K562 (cell line): Measurements from ENCODE around the gene DPH1. TPM values are rescaled to one million over a fixed set of nuclear protein-coding genes. Genes with fewer than 3 reads are reported as not detected.

Experiments
- ATAC-seq: fragments of 200-7000 bp; cut with Tn5 transposase; 3 replicates; pipeline ENCODE4 v1.9.1; 2020; ENCODE audit warnings: moderate library complexity
- BruUV-seq: library from RNA; stranded (reverse); fragments of 400-500 nt; replicated peaks from 2 replicates; lab custom pipeline; 2021; lab: Mats Ljungman, UMichigan
- CTCF ChIA-PET: fragments of 300-600 bp; formaldehyde crosslinking; extraction: SDS; loops from one replicate; lab custom pipeline; 2021; ENCODE audit warnings: low intra/inter-chr PET ratio; lab: Yijun Ruan, JAX
- POLR2A ChIA-PET: fragments of 300-600, 350-650 bp; sonication (Branson Sonifier 250); formaldehyde crosslinking; extraction: SDS; loops from one replicate; lab custom pipeline; 2021; ENCODE audit warnings: antibody characterized with exemption, inconsistent platforms; lab: Yijun Ruan, JAX
- DNase-seq, 4 experiments: peaks; one replicate each; pipeline versions ENCODE4 v3.0.0 to v3.0.0-alpha.2; 2011 to 2018; ENCODE audit warnings: low spot score in 3 of 4, mixed read lengths in 3 of 4; ENCODE audit errors: extremely low read depth in 1 of 4
- FAIRE-seq: peaks from 2 replicates; lab custom pipeline; 2011; peaks lifted over from hg19 to GRCh38; lab: Jason Lieb, UNC
- H2AFZ ChIP-seq: 2 replicates; pipeline ENCODE4 v1.6.0; 2011; ENCODE audit warnings: low read depth, low read length, control low read depth, inconsistent platforms
- H3K27ac ChIP-seq: fragments of 200-600 bp; 3 replicates; pipeline ENCODE4 v1.8.0; 2011; ENCODE audit warnings: low read depth, mild to moderate bottlenecking, control low read depth, inconsistent platforms, low read length, moderate library complexity, mixed read lengths; ENCODE audit errors: extremely low read depth
- H3K27me3 ChIP-seq, 2 experiments: fragments of 300-600 bp in 1 of 2; 2 replicates in 1 of 2; 3 replicates in 1 of 2; pipeline versions ENCODE4 v1.6.0 to v1.8.0; 2011; ENCODE audit warnings: inconsistent platforms in 2 of 2, low read length in 2 of 2, mild to moderate bottlenecking in 1 of 2, mixed read lengths in 1 of 2, moderate library complexity in 1 of 2; ENCODE audit not compliant: control insufficient read depth in 2 of 2, insufficient read depth in 2 of 2
- H3K36me3 ChIP-seq: fragments of 300-600 bp; 3 replicates; pipeline ENCODE4 v1.8.0; 2011; ENCODE audit warnings: mild to moderate bottlenecking, low read length, inconsistent platforms; ENCODE audit not compliant: control insufficient read depth, insufficient read depth
- H3K4me1 ChIP-seq, 2 experiments: fragments of 200-600 bp in 1 of 2; replicated peaks in 1 of 2; 2 replicates in 1 of 2; 3 replicates in 1 of 2; pipeline versions ENCODE4 v1.5.1 to v1.8.0; 2011; ENCODE audit warnings: inconsistent platforms in 2 of 2, low read length in 2 of 2, mild to moderate bottlenecking in 1 of 2, mixed read lengths in 1 of 2, moderate library complexity in 1 of 2; ENCODE audit not compliant: control insufficient read depth in 2 of 2, insufficient read depth in 2 of 2
- H3K4me2 ChIP-seq: 2 replicates; pipeline ENCODE4 v1.6.1; 2011; ENCODE audit warnings: low read length, control low read depth, inconsistent platforms, mixed read lengths; ENCODE audit not compliant: insufficient read depth
- H3K4me3 ChIP-seq: fragments of 200-600 bp; sonication (generic), shearing (Covaris generic); 2 replicates; pipeline ENCODE4 v1.5.1; 2016; ENCODE audit warnings: control low read depth, inconsistent platforms
- H3K79me2 ChIP-seq: fragments of 200-600 bp; 3 replicates; pipeline ENCODE4 v1.8.0; 2011; ENCODE audit warnings: low read length, inconsistent platforms; ENCODE audit not compliant: control insufficient read depth, insufficient read depth
- H3K9ac ChIP-seq, 2 experiments: 2 replicates each; pipeline versions ENCODE4 v1.6.0 to v1.6.1; 2011; ENCODE audit warnings: low read depth in 2 of 2, low read length in 2 of 2, control low read depth in 1 of 2, inconsistent platforms in 1 of 2, mild to moderate bottlenecking in 1 of 2, mixed read lengths in 1 of 2; ENCODE audit not compliant: insufficient read depth in 1 of 2
- H3K9me1 ChIP-seq: one replicate; pipeline ENCODE4 v1.6.0; 2011; ENCODE audit warnings: inconsistent platforms, mild to moderate bottlenecking, low read length, moderate library complexity; ENCODE audit not compliant: control insufficient read depth, insufficient read depth
- H3K9me3 ChIP-seq: replicated peaks from 2 replicates; pipeline ENCODE4 v1.5.1; 2011; ENCODE audit warnings: low read depth, low read length, inconsistent platforms; ENCODE audit not compliant: control insufficient read depth, insufficient read depth
- H4K20me1 ChIP-seq: replicated peaks from 2 replicates; pipeline ENCODE4 v1.6.1; 2011; ENCODE audit warnings: low read length, inconsistent platforms, mixed read lengths; ENCODE audit not compliant: control insufficient read depth, insufficient read depth
- ATF3 ChIP-seq, 2 experiments: fragments of 450-650 bp in 1 of 2; sonication (generic) in 1 of 2; formaldehyde crosslinking in 1 of 2; IDR thresholded peaks in 1 of 2; conservative IDR thresholded peaks in 1 of 2; 2 replicates each; pipeline versions ENCODE4 v1.6.1 to v1.8.1; 2016 to 2023; ENCODE audit warnings: mild to moderate bottlenecking in 2 of 2, moderate library complexity in 2 of 2, inconsistent platforms in 1 of 2, missing genetic modification reagents in 1 of 2
- E2F1 ChIP-seq: sonication (generic); formaldehyde crosslinking; IDR thresholded peaks from 2 replicates; pipeline ENCODE4 v1.8.1; 2023; ENCODE audit warnings: mild to moderate bottlenecking, missing genetic modification reagents, moderate library complexity
- HBP1 ChIP-seq: fragments of 450-650 bp; formaldehyde crosslinking; IDR thresholded peaks from 2 replicates; pipeline ENCODE4 v1.4.0; 2022; ENCODE audit warnings: missing genetic modification characterization
- NEUROD1 ChIP-seq: fragments of 150-350 bp; IDR thresholded peaks from 2 replicates; pipeline ENCODE4 v1.6.1; 2014; ENCODE audit warnings: borderline replicate concordance, low read length, low read depth; ENCODE audit not compliant: partially characterized antibody
- NFXL1 ChIP-seq: fragments of 450-650 bp; formaldehyde crosslinking; IDR thresholded peaks from 2 replicates; pipeline ENCODE4 v1.4.0; 2021; ENCODE audit warnings: mild to moderate bottlenecking
- RBFOX2 ChIP-seq: fragments of 200-400 bp; formaldehyde crosslinking; IDR thresholded peaks from 2 replicates; pipeline ENCODE4 v1.6.1; 2017; ENCODE audit warnings: low read depth, mild to moderate bottlenecking, low read length, moderate library complexity
- SMARCB1 ChIP-seq: IDR thresholded peaks from 2 replicates; pipeline ENCODE4 v1.6.1; 2011; ENCODE audit warnings: improper control_type of control experiment, low read depth; ENCODE audit not compliant: insufficient read length
- SNIP1 ChIP-seq: fragments of 450-650 bp; IDR thresholded peaks from 2 replicates; pipeline ENCODE4 v1.7.1; 2017; ENCODE audit warnings: low read depth, mild to moderate bottlenecking
- TAF7 ChIP-seq: fragments of 450-650 bp; IDR thresholded peaks from 2 replicates; pipeline ENCODE4 v1.6.1; 2016; ENCODE audit warnings: missing genetic modification characterization, missing compliant biosample characterization
- ZNF449 ChIP-seq: fragments of 250-450 bp; sonication (Bioruptor Pico); IDR thresholded peaks from 2 replicates; pipeline ENCODE4 v1.8.0; 2022; ENCODE audit warnings: moderate library complexity, mild to moderate bottlenecking, inconsistent platforms
- WGBS: fragments of 100-300 bp; shearing (Covaris generic); methylation state at CpG from one replicate; pipeline ENCODE4 v1.1.6; 2016; ENCODE audit warnings: low coverage, mixed read lengths; ENCODE audit not compliant: insufficient coverage; ENCODE audit errors: missing lambda C conversion rate; 5-methylcytosine and 5-hydroxymethylcytosine counted together
- in situ Hi-C: fragments of 300-500 bp; cut with MboI; formaldehyde crosslinking; loops from 4 replicates; pipeline ENCODE4 v1.15.0; 2018; ENCODE audit warnings: inconsistent platforms, mixed read lengths
- intact Hi-C: fragments of 100-400 bp; cut with micrococcal nuclease; formaldehyde crosslinking; loops from 2 replicates; pipeline ENCODE4 v1.14.2; 2022
- polyA plus RNA-seq, 8 experiments: library from polyadenylated mRNA; depleted of rRNA in 4 of 8; stranded (reverse) in 5 of 8; unstranded in 3 of 8; fragments of >200 nt; fragmentation: Nextera tagmentation in 2 of 8; fragmentation: Illumina TruSeq in 1 of 8; extraction: Ambion mirVana in 2 of 8; extraction: Trizol in 1 of 8; gene quantifications; 2 replicates each; pipeline versions ENCODE4 v1.2.1 to v1.2.3, GENCODE V29; 2011 to 2014; ENCODE audit warnings: inconsistent platforms in 1 of 8, missing spikeins in 1 of 8
- total RNA-seq, 7 experiments: library from RNA; depleted of rRNA in 6 of 7; stranded (reverse); fragments of >200 nt in 6 of 7; fragmentation: Illumina TruSeq in 2 of 7; extraction: Trizol in 2 of 7; gene quantifications; 2 replicates each; pipeline versions ENCODE4 v1.2.1 to v1.2.3, GENCODE V29; 2011 to 2021; ENCODE audit warnings: low replicate concordance in 1 of 7

DPH1 gene
- total and polyA plus RNA-seq, 9 of the 15 experiments (the other 6 are each of a cell fraction or from before 2014, with no cell fraction given): 0.42 to 40.6 (median 20.2) TPM

- H3K36me3 ChIP-seq: no peaks in the 10 kb centered on the region
- H3K27ac ChIP-seq: no peak overlapping the region
- H3K79me2 ChIP-seq: no peaks in the 10 kb centered on the region
- no peaks in the 10 kb centered on the region for H3K9me1 ChIP-seq
- no TSS peak for BruUV-seq
- in situ Hi-C loops: no loop called here
- no peak for FAIRE-seq
- no peak for ATAC-seq
- WGBS: 47% methylated on average over 14 of the region's 16 CpGs
- no peak for TF ChIP-seq NEUROD1
- no peak for TF ChIP-seq E2F1 (CRISPR knock-in tag)
- no peak for TF ChIP-seq RBFOX2
- no peak for TF ChIP-seq SMARCB1
- no peak for TF ChIP-seq HBP1 (CRISPR knock-in tag)
- TF ChIP-seq ATF3 (IDR thresholded peaks at IDR 0.05): no peak
- no peak for TF ChIP-seq ATF3 (CRISPR knock-in tag; conservative IDR thresholded peaks at IDR 0.05)
- TF ChIP-seq SNIP1: no peak
- TF ChIP-seq ZNF449: no peak
- no peak for TF ChIP-seq TAF7 (tag)
- no peak for TF ChIP-seq NFXL1
- intact Hi-C loops: no loop called here
- no peak overlapping the region; a peak in 1 of 4 replicates for H3K9ac ChIP-seq
- H3K4me2 ChIP-seq: no peak overlapping the region
- ChIA-PET CTCF (no interaction called here), POLR2A (no interaction called here)
- H3K4me1 ChIP-seq: peaks cover 3 to 33% of the 10 kb centered on the region in 2 experiments; a peak in 3 of 5 replicates
- H3K4me3 ChIP-seq: no peak overlapping the region
- no peak overlapping the region for H2AFZ ChIP-seq
- peaks cover 3% of the 10 kb centered on the region; the same call in 1 of the 2 replicates for H4K20me1 ChIP-seq
- H3K27me3 ChIP-seq: peaks cover 11 to 54% of the 10 kb centered on the region in 2 experiments
- no peaks in the 10 kb centered on the region for H3K9me3 ChIP-seq
- DNase-seq: no peak
Measured at GRCh38 chr17:2023256-2023655, 6.7 kb upstream of the DPH1 start.
